Stimulated activated CD4-positive, alpha-beta T cell treated with anti-CD3 and anti-CD28 coated beads, Interleukin-4, amount 100 ng/mL, for 1 hour (primary cell): ENCODE measurements around the gene BTBD7.

Experiments
- DNase-seq: peaks from one replicate; pipeline ENCODE4 v3.0.0-alpha.2; 2020

The BTBD7 gene

GRCh38 chr14:93328546-93328945 lies 4.3 kb downstream of the BTBD7 start:
- no peak for DNase-seq

- DNase-seq = no peak
Observed at GRCh38 chr14:93326196-93326595, 6.6 kb downstream of the BTBD7 start.

GRCh38 chr14:93323600-93324174 lies 9.1 kb downstream of the BTBD7 start:
- no peak for DNase-seq

GRCh38 chr14:93322929-93323599 lies 9.8 kb downstream of the BTBD7 start:
- no peak for DNase-seq

- no peak for DNase-seq
Observed at GRCh38 chr14:93320489-93320888, 12.3 kb downstream of the BTBD7 start.

GRCh38 chr14:93319958-93320357 lies 12.9 kb downstream of the BTBD7 start:
- no peak for DNase-seq

GRCh38 chr14:93319494-93319893 lies 13.3 kb downstream of the BTBD7 start:
- no peak for DNase-seq

- DNase-seq = no peak
Observed at GRCh38 chr14:93318927-93319326, 13.9 kb downstream of the BTBD7 start.

- DNase-seq = no peak
Observed at GRCh38 chr14:93317875-93318807, 14.7 kb downstream of the BTBD7 start.

GRCh38 chr14:93317210-93317874 lies 15.5 kb downstream of the BTBD7 start:
- DNase-seq = no peak

GRCh38 chr14:93316716-93317115 lies 16.1 kb downstream of the BTBD7 start:
- no peak for DNase-seq

- no peak for DNase-seq
Observed at GRCh38 chr14:93315575-93315974, 17.3 kb downstream of the BTBD7 start.

GRCh38 chr14:93311082-93311481 lies 21.8 kb downstream of the BTBD7 start:
- no peak for DNase-seq

GRCh38 chr14:93309427-93309966 lies 23.3 kb downstream of the BTBD7 start:
- no peak for DNase-seq

- no peak for DNase-seq
Observed at GRCh38 chr14:93308686-93309345, 24.0 kb downstream of the BTBD7 start.

- no peak for DNase-seq
Observed at GRCh38 chr14:93306812-93307211, 26.0 kb downstream of the BTBD7 start.

- DNase-seq = no peak
Observed at GRCh38 chr14:93305725-93306418, 27.0 kb downstream of the BTBD7 start.

GRCh38 chr14:93304771-93305170 lies 28.1 kb downstream of the BTBD7 start:
- no peak for DNase-seq

GRCh38 chr14:93303659-93304058 lies 29.2 kb downstream of the BTBD7 start:
- no peak for DNase-seq

- no peak for DNase-seq
Observed at GRCh38 chr14:93302688-93303581, 29.9 kb downstream of the BTBD7 start.
